Measurements from ENCODE around the gene PATJ. TPM values are rescaled to one million over a fixed set of nuclear protein-coding genes. Genes with fewer than 3 reads are reported as not detected.

Gene PATJ
- total and polyA plus RNA-seq, 2 experiments from 2014 or later, result 35.3 to 68.4 TPM

- no peak overlapping the region for H2AFZ ChIP-seq
- H3K27ac ChIP-seq (ENCODE audit: low read depth), result no peak overlapping the region
- H3K27me3 ChIP-seq (ENCODE audit: insufficient read depth), result no peaks in the 10 kb centered on the region
- no peak overlapping the region for H3K4me3 Mint-ChIP-seq
- H3K36me3 Mint-ChIP-seq (ENCODE audit: low read depth), result peaks cover 3% of the 10 kb centered on the region; the same call in 1 of the 3 replicates
- peaks cover 7% of the 10 kb centered on the region for H3K4me1 ChIP-seq (ENCODE audit: insufficient read depth)
- H4K20me1 ChIP-seq (replicated peaks; ENCODE audit: insufficient read depth), result no peaks in the 10 kb centered on the region
- no peak overlapping the region for H3K4me3 ChIP-seq
- no peak overlapping the region for H3K4me2 ChIP-seq
- H3F3A ChIP-seq (replicated peaks; ENCODE audit: low read depth), result no peaks in the 10 kb centered on the region
- peak; percentile 78 for DNase-seq (ENCODE audit: low spot score)
- H3K27me3 Mint-ChIP-seq (ENCODE audit: insufficient read depth, low read depth, poor library complexity), result peaks cover 2% of the 10 kb centered on the region
- ATAC-seq, result peak; percentile 76
- H3K79me2 ChIP-seq (replicated peaks; ENCODE audit: insufficient read depth), result no peaks in the 10 kb centered on the region
- H3K9me3 Mint-ChIP-seq, result no peaks in the 10 kb centered on the region
- H3K36me3 ChIP-seq (ENCODE audit: insufficient read depth), result peaks cover 7% of the 10 kb centered on the region; the same call in 1 of the 2 replicates
- TF ChIP-seq CREB1 (CRISPR knock-in tag; IDR thresholded peaks at IDR 0.05; ENCODE audit: low read depth), result no peak
- no peak for TF ChIP-seq ZNF462 (CRISPR knock-in tag; IDR thresholded peaks at IDR 0.05)
- peak; percentile 74 to 89 for TF ChIP-seq CTCF (conservative IDR thresholded peaks at IDR 0.05; ENCODE audit: low read depth in 2 of 2)
- peak overlapping the region; percentile 22; the same call in 1 of the 2 replicates for H3K27ac Mint-ChIP-seq
- no peaks in the 10 kb centered on the region for H3K9me2 ChIP-seq (ENCODE audit: insufficient read depth)
- peaks cover 25% of the 10 kb centered on the region for H3K4me1 Mint-ChIP-seq
Measured at GRCh38 chr1:61851849-61852669, 109.8 kb downstream of the PATJ start.
